Fibroblast of lung (primary cell): ENCODE data around the gene SRP19. TPM values are rescaled to one million over a fixed set of nuclear protein-coding genes. Genes with fewer than 3 reads are reported as not detected.

Source experiments
- DNase-seq, 2 donors: peaks; one replicate each; pipeline versions ENCODE4 v3.0.0 to v3.0.0-alpha.2; 2010; ENCODE audit warnings: low read depth in 2 of 2
- H2AFZ ChIP-seq: 2 replicates; pipeline ENCODE4 v1.5.1; 2012; ENCODE audit warnings: low read length, control low read depth, inconsistent platforms
- H3K27ac ChIP-seq: 2 replicates; pipeline ENCODE4 v1.5.1; 2011; ENCODE audit warnings: low read length, control low read depth; ENCODE audit not compliant: insufficient read depth
- H3K27me3 ChIP-seq: 2 replicates; pipeline ENCODE4 v1.5.1; 2011; ENCODE audit warnings: mild to moderate bottlenecking, low read length; ENCODE audit not compliant: control insufficient read depth, insufficient read depth
- H3K36me3 ChIP-seq: 2 replicates; pipeline ENCODE4 v1.5.1; 2011; ENCODE audit warnings: low read length; ENCODE audit not compliant: control insufficient read depth, insufficient read depth
- H3K4me1 ChIP-seq: 2 replicates; pipeline ENCODE4 v1.5.1; 2011; ENCODE audit warnings: low read length; ENCODE audit not compliant: control insufficient read depth, insufficient read depth; ENCODE audit errors: extremely low read depth
- H3K4me2 ChIP-seq: 2 replicates; pipeline ENCODE4 v1.5.1; 2011; ENCODE audit warnings: low read length, control low read depth; ENCODE audit not compliant: insufficient read depth; ENCODE audit errors: extremely low read depth
- H3K4me3 ChIP-seq, 4 experiments: fragments of 200-600 bp in 1 of 4; sonication (generic) in 1 of 4; replicated peaks in 1 of 4; 2 replicates each; pipeline ENCODE4 v1.5.1; 2011 to 2016; ENCODE audit warnings: low read length in 4 of 4, low read depth in 3 of 4, mild to moderate bottlenecking in 3 of 4, control low read depth in 2 of 4, inconsistent platforms in 1 of 4, mixed read lengths in 1 of 4; ENCODE audit not compliant: insufficient read depth in 1 of 4; ENCODE audit errors: control extremely low read depth in 1 of 4
- H3K79me2 ChIP-seq: 2 replicates; pipeline ENCODE4 v1.5.1; 2012; ENCODE audit warnings: mild to moderate bottlenecking, low read length, inconsistent platforms; ENCODE audit not compliant: control insufficient read depth, insufficient read depth
- H3K9ac ChIP-seq: 2 replicates; pipeline ENCODE4 v1.5.1; 2011; ENCODE audit warnings: mild to moderate bottlenecking, low read length, control low read depth; ENCODE audit not compliant: insufficient read depth
- H3K9me3 ChIP-seq: 2 replicates; pipeline ENCODE4 v1.5.1; 2012; ENCODE audit warnings: low read depth, low read length; ENCODE audit not compliant: control insufficient read depth, insufficient read depth
- H4K20me1 ChIP-seq: 2 replicates; pipeline ENCODE4 v1.5.1; 2011; ENCODE audit warnings: low read length; ENCODE audit not compliant: control insufficient read depth, insufficient read depth; ENCODE audit errors: extremely low read depth
- EZH2 ChIP-seq: IDR thresholded peaks from 2 replicates; pipeline ENCODE4 v1.5.1; 2012; ENCODE audit warnings: low read length, control low read depth, mild to moderate bottlenecking; ENCODE audit errors: missing control alignments
- polyA plus RNA-seq, 2 donors: library from polyadenylated mRNA; depleted of rRNA in 1 of 2; stranded (reverse) in 1 of 2; unstranded in 1 of 2; fragments of >200 nt; gene quantifications; 2 replicates each; pipeline ENCODE4 v1.2.1, GENCODE V29; 2011 to 2012; ENCODE audit warnings: missing spikeins in 1 of 2
- total RNA-seq: library from RNA; depleted of rRNA; stranded (reverse); fragments of >200 nt; gene quantifications from 2 replicates; pipeline ENCODE4 v1.2.1, GENCODE V29; 2014
- TF ChIP-seq, protein P1 (sequence below), 2 donors: IDR thresholded peaks in 1 of 2; conservative IDR thresholded peaks in 1 of 2; 1 replicate in 1 of 2; 2 replicates in 1 of 2; pipeline ENCODE4 v1.5.1; 2011 to 2012; ENCODE audit warnings: low read length in 2 of 2, control low read depth in 1 of 2, inconsistent platforms in 1 of 2, low read depth in 1 of 2, mild to moderate bottlenecking in 1 of 2

Gene SRP19
- total and polyA plus RNA-seq, 2 donors (not counting 1 experiment from before 2014, with no cell fraction given), result 58.5 to 118 TPM

DNA sequence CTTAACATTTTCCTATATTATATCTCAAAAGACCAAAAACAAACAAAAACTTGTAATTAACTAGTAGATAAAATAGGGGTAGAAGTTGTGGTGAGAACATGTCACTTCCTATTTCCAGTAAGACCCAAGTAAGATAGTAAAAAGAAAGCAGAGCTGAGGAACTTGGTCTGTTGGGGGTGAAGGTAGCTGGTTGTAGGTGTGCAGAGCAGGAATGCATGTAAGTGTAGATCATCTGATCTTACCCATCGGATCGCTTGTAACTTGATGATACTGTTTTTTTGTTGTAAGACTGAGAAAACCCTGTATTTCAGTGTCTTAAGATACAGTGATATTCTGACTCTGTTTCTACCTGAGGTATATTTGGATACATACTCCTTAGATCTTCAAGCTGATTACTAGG is 5.7 kb downstream of the SRP19 start:
- peaks cover 14% of the 10 kb centered on the region for H3K36me3 ChIP-seq
- H3K9ac ChIP-seq, result no peak overlapping the region
- no peak overlapping the region for H3K4me2 ChIP-seq
- no peaks in the 10 kb centered on the region for H3K27me3 ChIP-seq
- H4K20me1 ChIP-seq, result no peaks in the 10 kb centered on the region
- TF ChIP-seq, protein P1, sequence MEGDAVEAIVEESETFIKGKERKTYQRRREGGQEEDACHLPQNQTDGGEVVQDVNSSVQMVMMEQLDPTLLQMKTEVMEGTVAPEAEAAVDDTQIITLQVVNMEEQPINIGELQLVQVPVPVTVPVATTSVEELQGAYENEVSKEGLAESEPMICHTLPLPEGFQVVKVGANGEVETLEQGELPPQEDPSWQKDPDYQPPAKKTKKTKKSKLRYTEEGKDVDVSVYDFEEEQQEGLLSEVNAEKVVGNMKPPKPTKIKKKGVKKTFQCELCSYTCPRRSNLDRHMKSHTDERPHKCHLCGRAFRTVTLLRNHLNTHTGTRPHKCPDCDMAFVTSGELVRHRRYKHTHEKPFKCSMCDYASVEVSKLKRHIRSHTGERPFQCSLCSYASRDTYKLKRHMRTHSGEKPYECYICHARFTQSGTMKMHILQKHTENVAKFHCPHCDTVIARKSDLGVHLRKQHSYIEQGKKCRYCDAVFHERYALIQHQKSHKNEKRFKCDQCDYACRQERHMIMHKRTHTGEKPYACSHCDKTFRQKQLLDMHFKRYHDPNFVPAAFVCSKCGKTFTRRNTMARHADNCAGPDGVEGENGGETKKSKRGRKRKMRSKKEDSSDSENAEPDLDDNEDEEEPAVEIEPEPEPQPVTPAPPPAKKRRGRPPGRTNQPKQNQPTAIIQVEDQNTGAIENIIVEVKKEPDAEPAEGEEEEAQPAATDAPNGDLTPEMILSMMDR (conservative IDR thresholded peaks at IDR 0.05 in 1 of 2, IDR thresholded peaks at IDR 0.05 in 1 of 2; ENCODE audit: low read depth in 1 of 2, low read length in 2 of 2), result no peak
- no peak for TF ChIP-seq EZH2
- H2AFZ ChIP-seq, result no peak overlapping the region
- H3K4me1 ChIP-seq, result no peaks in the 10 kb centered on the region
- no peak overlapping the region for H3K4me3 ChIP-seq
- peaks cover 28% of the 10 kb centered on the region for H3K79me2 ChIP-seq
- H3K9me3 ChIP-seq, result no peaks in the 10 kb centered on the region
- no peak for DNase-seq
- no peak overlapping the region for H3K27ac ChIP-seq

DNA sequence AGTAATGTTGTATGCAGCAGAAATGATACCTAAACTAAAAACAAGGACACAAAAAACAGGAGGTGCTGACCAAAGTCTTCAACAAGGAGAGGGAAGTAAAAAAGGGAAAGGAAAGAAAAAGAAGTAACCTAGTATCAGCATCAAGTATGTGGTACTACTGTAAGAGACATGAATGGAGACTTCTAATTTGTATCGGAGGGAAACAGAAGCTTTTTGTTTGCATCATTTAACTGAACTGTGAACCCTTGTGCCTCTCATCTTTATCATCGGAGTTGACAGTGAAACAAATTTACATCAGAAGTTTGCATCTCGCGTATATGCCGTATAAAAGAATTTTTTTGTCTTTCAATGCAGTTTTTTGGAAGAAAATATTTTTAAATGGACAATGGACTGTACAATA is 6.3 kb downstream of the SRP19 start:
- Histone ChIP-seq H2AFZ (no peak overlapping the region), H3K4me3 (no peak overlapping the region), H3K36me3 (peaks cover 14% of the 10 kb centered on the region), H3K4me2 (no peak overlapping the region), H4K20me1 (no peaks in the 10 kb centered on the region), H3K27ac (no peak overlapping the region), H3K9me3 (no peaks in the 10 kb centered on the region), H3K79me2 (peaks cover 21% of the 10 kb centered on the region), H3K9ac (no peak overlapping the region), H3K27me3 (no peaks in the 10 kb centered on the region), H3K4me1 (no peaks in the 10 kb centered on the region)
- TF ChIP-seq, protein P1 (conservative IDR thresholded peaks at IDR 0.05 in 1 of 2, IDR thresholded peaks at IDR 0.05 in 1 of 2; ENCODE audit: low read depth in 1 of 2, low read length in 2 of 2), result no peak
- TF ChIP-seq EZH2, result no peak
- DNase-seq, result no peak

DNA sequence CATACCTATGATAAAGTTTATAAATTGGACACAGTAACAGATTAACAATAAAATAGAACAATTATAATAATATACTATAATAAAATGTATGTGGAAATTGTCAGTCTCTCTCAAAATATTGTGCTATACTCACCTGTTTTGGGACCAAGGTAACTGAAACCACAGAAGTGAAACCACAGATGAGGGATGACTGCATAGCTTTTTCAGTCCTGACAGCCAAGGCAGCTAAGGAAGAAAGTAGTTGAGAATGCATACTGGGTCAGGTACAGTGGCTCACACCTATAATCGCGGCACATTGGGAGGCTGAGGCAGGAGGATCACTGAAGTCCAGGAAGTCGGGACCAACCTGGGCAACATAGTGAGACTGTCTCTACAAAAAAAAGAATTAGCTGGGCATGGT is 8.9 kb downstream of the SRP19 start:
- H3K27me3 ChIP-seq, result no peaks in the 10 kb centered on the region
- no peak for TF ChIP-seq EZH2
- TF ChIP-seq, protein P1 (conservative IDR thresholded peaks at IDR 0.05 in 1 of 2, IDR thresholded peaks at IDR 0.05 in 1 of 2; ENCODE audit: low read depth in 1 of 2, low read length in 2 of 2), result no peak
- H3K4me1 ChIP-seq, result no peaks in the 10 kb centered on the region
- H2AFZ ChIP-seq, result no peak overlapping the region
- peaks cover 2% of the 10 kb centered on the region for H3K79me2 ChIP-seq
- H4K20me1 ChIP-seq, result no peaks in the 10 kb centered on the region
- H3K9ac ChIP-seq, result no peak overlapping the region
- H3K36me3 ChIP-seq, result peaks cover 12% of the 10 kb centered on the region
- no peak overlapping the region for H3K27ac ChIP-seq
- no peak overlapping the region for H3K4me3 ChIP-seq
- no peak overlapping the region for H3K4me2 ChIP-seq
- no peak for DNase-seq
- H3K9me3 ChIP-seq, result no peaks in the 10 kb centered on the region
